Glutamatergic neuron (in vitro differentiated cells): ENCODE data around the gene PRDM8. TPM values are rescaled to one million over a fixed set of nuclear protein-coding genes. Genes with fewer than 3 reads are reported as not detected.

Experiments used
- DNase-seq: peaks from one replicate; pipeline ENCODE4 v3.0.0; 2022
- H3K27ac Mint-ChIP-seq: one replicate; pipeline ENCODE4 v1.8.0; 2020; ENCODE audit warnings: mild to moderate bottlenecking, mixed read lengths, inconsistent platforms; ENCODE audit not compliant: unreplicated experiment
- H3K27me3 Mint-ChIP-seq: one replicate; pipeline ENCODE4 v1.8.0; 2020; ENCODE audit warnings: mild to moderate bottlenecking, moderate library complexity, mixed read lengths, inconsistent platforms; ENCODE audit not compliant: unreplicated experiment
- H3K36me3 Mint-ChIP-seq: one replicate; pipeline ENCODE4 v1.8.0; 2020; ENCODE audit warnings: mild to moderate bottlenecking, mixed read lengths, inconsistent platforms; ENCODE audit not compliant: unreplicated experiment
- H3K4me1 Mint-ChIP-seq: one replicate; pipeline ENCODE4 v1.8.0; 2020; ENCODE audit warnings: mild to moderate bottlenecking, low read depth, mixed read lengths, inconsistent platforms; ENCODE audit not compliant: unreplicated experiment
- H3K4me3 Mint-ChIP-seq: one replicate; pipeline ENCODE4 v1.8.0; 2020; ENCODE audit warnings: mild to moderate bottlenecking, mixed read lengths, inconsistent platforms; ENCODE audit not compliant: unreplicated experiment
- H3K9me3 Mint-ChIP-seq: one replicate; pipeline ENCODE4 v1.8.0; 2020; ENCODE audit warnings: mild to moderate bottlenecking, moderate library complexity, mixed read lengths, inconsistent platforms; ENCODE audit not compliant: unreplicated experiment
- CTCF ChIP-seq: fragments of 200-600 bp; sonication (generic); IDR thresholded peaks from one replicate; pipeline ENCODE4 v1.5.0; 2021; ENCODE audit not compliant: partially characterized antibody, unreplicated experiment
- total RNA-seq: library from RNA; stranded (reverse); fragmentation: NEBNext Ultra II Directional; extraction: Animal tissue kit (Norgen Biotek cat#: 25700); gene quantifications from one replicate; pipeline ENCODE4 v1.2.1, GENCODE V29; 2021; ENCODE audit not compliant: unreplicated experiment

PRDM8 gene
- total RNA-seq, 1 donor from 2014 or later: 16.6 TPM

DNA sequence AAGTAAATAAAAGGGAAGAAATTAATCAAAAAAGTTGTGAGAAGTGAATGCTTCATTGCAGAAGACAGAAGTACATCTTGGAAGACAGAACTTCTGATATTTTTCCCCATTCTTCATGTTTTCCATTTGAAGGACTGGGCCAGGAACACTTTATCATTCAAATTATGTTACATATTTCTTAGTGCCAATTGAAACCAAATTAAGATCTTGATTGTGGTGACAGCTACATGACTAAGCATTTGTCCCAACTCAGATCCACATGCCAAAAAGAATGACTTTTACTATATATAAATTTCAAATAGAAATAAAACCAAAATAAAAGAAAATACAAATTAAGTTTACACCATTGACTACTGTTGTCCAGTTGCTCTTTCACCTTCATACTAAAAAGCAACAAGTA is 55.1 kb downstream of the PRDM8 start:
- H3K27me3 Mint-ChIP-seq: no peaks in the 10 kb centered on the region
- H3K27ac Mint-ChIP-seq: no peak overlapping the region
- H3K9me3 Mint-ChIP-seq: no peaks in the 10 kb centered on the region
- H3K4me1 Mint-ChIP-seq: no peaks in the 10 kb centered on the region
- H3K4me3 Mint-ChIP-seq: no peak overlapping the region
- DNase-seq: no peak
- H3K36me3 Mint-ChIP-seq: no peaks in the 10 kb centered on the region
- no peak for TF ChIP-seq CTCF

DNA sequence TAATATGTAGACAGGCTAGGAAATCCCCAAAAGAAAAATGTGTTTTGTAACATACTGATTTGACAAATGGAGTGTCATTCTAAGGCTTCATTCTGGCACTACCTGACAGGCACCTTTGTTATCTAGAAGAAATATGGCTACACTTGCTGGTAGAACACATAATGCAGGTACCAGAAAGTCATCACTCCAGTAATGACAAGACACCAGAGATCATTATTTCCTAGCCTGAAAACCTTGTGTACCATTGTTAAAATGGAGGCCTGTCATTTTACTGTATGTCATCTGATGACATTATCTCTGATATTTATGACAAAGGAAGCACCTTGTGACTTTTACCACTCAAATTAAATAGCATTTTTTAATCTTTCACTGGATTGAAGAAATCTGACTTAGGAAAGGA is 55.6 kb downstream of the PRDM8 start:
- Mint-ChIP-seq H3K4me1 (peaks cover 3% of the 10 kb centered on the region), H3K36me3 (no peaks in the 10 kb centered on the region), H3K27me3 (no peaks in the 10 kb centered on the region)

GRCh38 chr4:80253510-80253909 is 56.2 kb downstream of the PRDM8 start:
- H3K27ac Mint-ChIP-seq: no peak overlapping the region
- H3K36me3 Mint-ChIP-seq: no peaks in the 10 kb centered on the region
- H3K9me3 Mint-ChIP-seq: no peaks in the 10 kb centered on the region
- no peak for DNase-seq
- H3K4me1 Mint-ChIP-seq: peaks cover 5% of the 10 kb centered on the region
- H3K4me3 Mint-ChIP-seq: no peak overlapping the region
- no peak for TF ChIP-seq CTCF
- H3K27me3 Mint-ChIP-seq: no peaks in the 10 kb centered on the region

More for the DNA sequence above, 55.6 kb downstream of the PRDM8 start:
- Mint-ChIP-seq H3K9me3 (no peaks in the 10 kb centered on the region), H3K27ac (no peak overlapping the region), H3K4me3 (no peak overlapping the region)
- no peak for DNase-seq
- TF ChIP-seq CTCF: no peak

Other genes starting within 250 kb of the PRDM8 start
- 47.8 TPM for gene ANTXR2, start 124.3 kb upstream of the PRDM8 start, total RNA-seq
- not detected for gene FGF5, start 69.2 kb downstream of the PRDM8 start, total RNA-seq
- gene CFAP299, start 138.2 kb downstream of the PRDM8 start, total RNA-seq: not detected